22Rv1 (cell line): ENCODE results near the gene ZNF516.
A peak's percentile ranks its signal among the peaks of the same experiment; 100 is the strongest.

ENCODE experiments used
- H3K27ac ChIP-seq: fragments of 450-650 bp; 2 replicates; pipeline ENCODE4 v1.5.1; 2017
- CTCF ChIP-seq: fragments of 450-650 bp; IDR thresholded peaks from 2 replicates; pipeline ENCODE4 v1.5.1; 2017; ENCODE audit warnings: mild to moderate bottlenecking
- ZFX ChIP-seq: fragments of 450-650 bp; IDR thresholded peaks from 2 replicates; pipeline ENCODE4 v1.6.1; 2017; ENCODE audit warnings: antibody characterized with exemption, borderline replicate concordance

The ZNF516 gene

GRCh38 chr18:76349067-76349715 is 145.9 kb downstream of the ZNF516 start:
- TF ChIP-seq CTCF = peak; percentile 87
- no peak for TF ChIP-seq ZFX
- no peak overlapping the region for H3K27ac ChIP-seq

GRCh38 chr18:76348267-76349066 is 146.6 kb downstream of the ZNF516 start:
- TF ChIP-seq CTCF (no peak), ZFX (no peak)

GRCh38 chr18:76347341-76347740 is 147.7 kb downstream of the ZNF516 start:
- no peak overlapping the region for H3K27ac ChIP-seq

More at GRCh38 chr18:76348267-76349066, 146.6 kb downstream of the ZNF516 start:
- H3K27ac ChIP-seq = no peak overlapping the region

GRCh38 chr18:76346490-76347130 is 148.4 kb downstream of the ZNF516 start:
- H3K27ac ChIP-seq = no peak overlapping the region
- TF ChIP-seq ZFX = no peak
- TF ChIP-seq CTCF = no peak

More at GRCh38 chr18:76347341-76347740, 147.7 kb downstream of the ZNF516 start:
- TF ChIP-seq CTCF = no peak
- TF ChIP-seq ZFX = no peak

GRCh38 chr18:76345901-76346300 is 149.1 kb downstream of the ZNF516 start:
- no peak overlapping the region for H3K27ac ChIP-seq
- no peak for TF ChIP-seq CTCF
- no peak for TF ChIP-seq ZFX

GRCh38 chr18:76343938-76344569 is 151.0 kb downstream of the ZNF516 start:
- no peak for TF ChIP-seq ZFX
- TF ChIP-seq CTCF = no peak
- no peak overlapping the region for H3K27ac ChIP-seq
